Mucosa of descending colon (tissue), 3 donors: ENCODE data around the gene SLIT1. TPM values are rescaled to one million over a fixed set of nuclear protein-coding genes. Genes with fewer than 3 reads are reported as not detected.

Experiments used
- ATAC-seq: fragments of 200-7000 bp; cut with Tn5 transposase; one replicate; pipeline ENCODE4 v1.9.1; 2020; ENCODE audit warnings: mild to moderate bottlenecking, moderate library complexity
- DNase-seq, 3 donors: peaks; one replicate each; pipeline ENCODE4 v3.0.0-alpha.2; 2020
- H3K36me3 ChIP-seq: fragments of 200-600 bp; one replicate; pipeline ENCODE4 v1.8.0; 2021; ENCODE audit warnings: low read depth, mild to moderate bottlenecking
- H3K4me1 ChIP-seq: fragments of 200-600 bp; one replicate; pipeline ENCODE4 v1.8.0; 2021; ENCODE audit warnings: low read depth, mild to moderate bottlenecking
- H3K4me3 ChIP-seq: fragments of 200-600 bp; one replicate; pipeline ENCODE4 v1.8.0; 2021; ENCODE audit warnings: mild to moderate bottlenecking
- H3K9me3 ChIP-seq: fragments of 200-600 bp; one replicate; pipeline ENCODE4 v1.8.0; 2021; ENCODE audit warnings: mild to moderate bottlenecking
- intact Hi-C, 2 donors: fragments of 100-400 bp; cut with DNase I in 1 of 2; cut with micrococcal nuclease in 1 of 2; formaldehyde crosslinking; loops; one replicate each; pipeline versions ENCODE4 v1.11.0 to v1.11.1; 2022; cut with DNase I, micrococcal nuclease
- total RNA-seq, 3 donors: library from RNA; stranded (reverse); fragmentation: NEBNext Ultra II Directional in 2 of 3; extraction: Animal tissue kit (Norgen Biotek cat#: 25700) in 2 of 3; gene quantifications; one replicate each; pipeline versions ENCODE4 v1.2.1 to v1.2.4, GENCODE V29; 2021 to 2023
- TF ChIP-seq, protein P1 (sequence below): fragments of 200-600 bp; IDR thresholded peaks from one replicate; pipeline ENCODE4 v1.8.0; 2022; ENCODE audit warnings: antibody characterized with exemption, mild to moderate bottlenecking
- donor health status: DM: no; HTN: no; CAD: no; lungs with moderate emphysema.
- donor health status: DM: no; HTN: no; CAD: no.
- donor health status: DM: no; HTN: yes; CAD: no.

Gene SLIT1
- total RNA-seq, 3 donors from 2014 or later: 0.17 to 1.1 (median 0.24) TPM

DNA sequence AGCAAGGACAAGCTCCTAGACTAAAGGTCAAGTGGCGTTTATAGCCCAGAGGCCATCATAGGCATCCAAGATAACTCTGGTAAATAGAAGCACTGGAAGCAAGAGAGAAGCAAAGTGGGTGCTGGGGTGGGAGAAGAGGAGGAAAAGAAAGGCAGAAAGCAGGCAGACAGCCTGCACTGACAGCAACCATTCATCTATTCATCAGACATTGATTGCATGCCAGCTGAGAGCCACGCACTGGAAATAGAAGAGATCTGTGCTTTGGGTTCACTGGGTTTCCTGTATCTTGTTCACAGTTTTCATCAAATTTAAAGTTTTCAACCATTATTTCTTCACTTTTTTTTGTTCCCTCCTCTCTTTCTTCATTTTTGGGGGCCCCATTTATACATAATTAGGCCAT lies 4.7 kb upstream of the SLIT1 start:
- intact Hi-C loops: no loop called here
- TF ChIP-seq, protein P1, sequence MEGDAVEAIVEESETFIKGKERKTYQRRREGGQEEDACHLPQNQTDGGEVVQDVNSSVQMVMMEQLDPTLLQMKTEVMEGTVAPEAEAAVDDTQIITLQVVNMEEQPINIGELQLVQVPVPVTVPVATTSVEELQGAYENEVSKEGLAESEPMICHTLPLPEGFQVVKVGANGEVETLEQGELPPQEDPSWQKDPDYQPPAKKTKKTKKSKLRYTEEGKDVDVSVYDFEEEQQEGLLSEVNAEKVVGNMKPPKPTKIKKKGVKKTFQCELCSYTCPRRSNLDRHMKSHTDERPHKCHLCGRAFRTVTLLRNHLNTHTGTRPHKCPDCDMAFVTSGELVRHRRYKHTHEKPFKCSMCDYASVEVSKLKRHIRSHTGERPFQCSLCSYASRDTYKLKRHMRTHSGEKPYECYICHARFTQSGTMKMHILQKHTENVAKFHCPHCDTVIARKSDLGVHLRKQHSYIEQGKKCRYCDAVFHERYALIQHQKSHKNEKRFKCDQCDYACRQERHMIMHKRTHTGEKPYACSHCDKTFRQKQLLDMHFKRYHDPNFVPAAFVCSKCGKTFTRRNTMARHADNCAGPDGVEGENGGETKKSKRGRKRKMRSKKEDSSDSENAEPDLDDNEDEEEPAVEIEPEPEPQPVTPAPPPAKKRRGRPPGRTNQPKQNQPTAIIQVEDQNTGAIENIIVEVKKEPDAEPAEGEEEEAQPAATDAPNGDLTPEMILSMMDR: no peak
- no peaks in the 10 kb centered on the region for H3K36me3 ChIP-seq
- no peak for DNase-seq
- H3K4me3 ChIP-seq: no peak overlapping the region
- no peak for ATAC-seq
- no peaks in the 10 kb centered on the region for H3K9me3 ChIP-seq
- peaks cover 3% of the 10 kb centered on the region for H3K4me1 ChIP-seq

DNA sequence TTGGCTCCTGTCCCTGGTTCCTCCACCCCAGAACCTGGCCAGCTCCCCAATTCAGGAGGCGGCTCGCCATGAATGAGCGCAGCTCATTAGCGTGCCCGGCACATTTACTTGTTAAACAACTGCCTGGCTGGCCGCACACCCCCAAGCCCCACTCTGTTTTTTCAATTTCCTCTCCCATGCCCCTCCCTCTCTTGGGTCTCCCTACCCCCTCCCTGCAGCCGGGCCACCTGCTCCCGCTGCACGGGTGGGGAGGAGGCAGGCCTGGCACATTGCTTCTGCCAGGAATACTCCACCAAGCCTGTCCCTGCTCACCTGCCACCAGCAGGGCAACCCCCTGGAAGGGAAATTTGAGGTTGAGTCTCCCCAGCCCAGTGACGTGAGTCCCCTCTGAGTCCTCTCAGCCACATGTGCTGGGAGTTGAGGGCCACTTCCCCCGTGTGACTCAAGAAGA lies 2.5 kb upstream of the SLIT1 start:
- H3K4me1 ChIP-seq: peaks cover 5% of the 10 kb centered on the region
- intact Hi-C loops: no loop called here
- no peak overlapping the region for H3K4me3 ChIP-seq
- DNase-seq (no peak), ATAC-seq (no peak)
- TF ChIP-seq, protein P1: no peak
- no peaks in the 10 kb centered on the region for H3K36me3 ChIP-seq
- H3K9me3 ChIP-seq: no peaks in the 10 kb centered on the region

DNA sequence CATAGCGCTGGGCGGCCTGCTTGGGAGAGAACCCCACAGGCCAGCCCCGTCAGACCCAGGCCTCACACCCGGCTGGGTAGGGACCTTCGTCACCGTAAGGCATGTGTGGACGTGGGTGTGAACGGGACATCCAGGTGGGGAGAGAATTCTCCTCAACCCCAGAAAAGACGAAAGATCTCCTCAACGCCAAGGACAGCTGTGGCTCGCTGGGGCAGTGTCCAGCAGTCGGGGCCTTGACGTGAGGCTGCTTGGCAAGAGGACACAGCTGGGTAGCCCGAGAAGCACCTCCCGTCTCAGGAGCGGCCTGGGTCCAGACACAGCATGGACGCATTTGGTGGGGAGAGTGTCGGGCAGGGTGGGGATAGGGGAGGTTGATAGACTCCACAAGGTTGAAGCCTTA lies 1.2 kb upstream of the SLIT1 start:
- intact Hi-C loops: no loop called here
- no peak for DNase-seq

DNA sequence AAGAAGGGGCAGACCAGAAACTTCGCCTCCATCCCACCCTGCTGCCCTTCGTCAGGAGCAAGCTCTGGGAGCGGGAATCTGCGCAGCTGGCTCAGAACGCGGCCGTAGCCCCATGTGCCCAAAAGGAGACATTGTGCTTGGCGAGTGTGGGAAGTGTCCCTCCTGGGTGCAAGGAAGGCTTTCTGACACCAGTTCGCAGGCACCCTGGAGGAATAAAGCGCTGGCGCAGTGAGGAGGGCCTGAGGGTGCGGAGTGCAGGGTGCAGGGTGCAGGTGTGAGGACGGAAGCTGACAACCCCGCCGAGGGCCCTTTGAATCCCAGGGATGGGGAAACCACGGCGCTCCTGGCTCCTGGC lies 811 bp downstream of the SLIT1 start:
- Histone ChIP-seq H3K4me3 (no peak overlapping the region), H3K9me3 (no peaks in the 10 kb centered on the region), H3K4me1 (peaks cover 5% of the 10 kb centered on the region), H3K36me3 (no peaks in the 10 kb centered on the region)
- DNase-seq (no peak), ATAC-seq (no peak)
- TF ChIP-seq, protein P1: no peak
- intact Hi-C loops: no loop called here

More for the DNA sequence above, 1.2 kb upstream of the SLIT1 start:
- H3K4me3 ChIP-seq: no peak overlapping the region
- ATAC-seq: no peak
- H3K9me3 ChIP-seq: no peaks in the 10 kb centered on the region
- TF ChIP-seq, protein P1: no peak
- H3K4me1 ChIP-seq: peaks cover 5% of the 10 kb centered on the region
- no peaks in the 10 kb centered on the region for H3K36me3 ChIP-seq

DNA sequence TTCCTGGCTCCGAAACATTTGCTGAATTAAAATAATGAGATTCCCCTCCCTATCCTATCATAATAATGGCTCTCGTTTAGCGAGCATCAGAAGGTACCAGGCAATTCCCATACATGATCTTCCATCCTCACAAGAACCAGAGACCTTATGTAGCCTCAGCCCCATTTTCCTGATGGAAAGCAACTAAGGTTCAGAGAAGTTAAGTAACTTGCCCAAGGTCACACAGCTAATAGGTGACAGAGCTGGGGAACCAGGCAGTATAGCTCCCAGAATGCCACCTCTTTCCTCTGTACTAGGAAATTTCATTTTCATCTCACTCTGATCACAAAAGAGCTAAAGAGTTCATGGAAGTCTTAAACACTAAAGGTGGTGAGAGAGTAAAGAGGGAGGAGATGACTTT lies 2.4 kb downstream of the SLIT1 start:
- intact Hi-C loops: no loop called here
- no peak overlapping the region for H3K4me3 ChIP-seq
- ATAC-seq: no peak
- TF ChIP-seq, protein P1: no peak
- no peaks in the 10 kb centered on the region for H3K36me3 ChIP-seq
- no peak for DNase-seq
- H3K4me1 ChIP-seq: peaks cover 5% of the 10 kb centered on the region
- H3K9me3 ChIP-seq: no peaks in the 10 kb centered on the region
